K562 (cell line): ENCODE results near the gene LEPROT. TPM values are rescaled to one million over a fixed set of nuclear protein-coding genes. Genes with fewer than 3 reads are reported as not detected.
A peak's percentile ranks its signal among the peaks of the same experiment; 100 is the strongest.

Experiments used
- ATF2 ChIP-seq: sonication (generic); formaldehyde crosslinking; IDR thresholded peaks from 2 replicates; pipeline ENCODE4 v1.8.1; 2022; ENCODE audit warnings: missing genetic modification reagents
- CREB1 ChIP-seq, 2 experiments: sonication (generic) in 1 of 2; formaldehyde crosslinking in 1 of 2; IDR thresholded peaks; 2 replicates each; pipeline versions ENCODE4 v1.6.1 to v1.8.0; 2012 to 2022; ENCODE audit warnings: inconsistent platforms in 1 of 2, mild to moderate bottlenecking in 1 of 2, missing genetic modification reagents in 1 of 2, moderate library complexity in 1 of 2
- DLX4 ChIP-seq: fragments of 250-450 bp; sonication (Bioruptor Pico); IDR thresholded peaks from 2 replicates; pipeline ENCODE4 v1.6.1; 2021; ENCODE audit warnings: mild to moderate bottlenecking
- FOXJ2 ChIP-seq: fragments of 200-800 bp; sonication (Bioruptor generic); IDR thresholded peaks from 2 replicates; pipeline ENCODE4 v1.6.1; 2016; ENCODE audit warnings: missing genetic modification characterization, missing compliant biosample characterization
- HDAC1 ChIP-seq, 2 experiments: fragments of 450-650 bp; IDR thresholded peaks; 2 replicates each; pipeline ENCODE4 v1.6.1; 2016 to 2017; ENCODE audit warnings: inconsistent platforms in 1 of 2, mild to moderate bottlenecking in 1 of 2, moderate library complexity in 1 of 2
- MTF1 ChIP-seq: fragments of 250-450 bp; sonication (Bioruptor Pico); IDR thresholded peaks from 2 replicates; pipeline ENCODE4 v1.9.0; 2021; ENCODE audit warnings: moderate library complexity, mild to moderate bottlenecking, inconsistent platforms, borderline replicate concordance
- NCOA6 ChIP-seq: fragments of 450-650 bp; IDR thresholded peaks from 2 replicates; pipeline ENCODE4 v1.6.1; 2017; ENCODE audit warnings: mild to moderate bottlenecking
- NR2C1 ChIP-seq, 2 experiments: fragments of 450-650 bp; IDR thresholded peaks; 2 replicates each; pipeline ENCODE4 v1.6.1; 2017; ENCODE audit warnings: mild to moderate bottlenecking in 2 of 2, antibody characterized with exemption in 1 of 2, inconsistent platforms in 1 of 2, missing compliant biosample characterization in 1 of 2, missing genetic modification characterization in 1 of 2
- NR2F6 ChIP-seq: fragments of 450-650 bp; formaldehyde crosslinking; IDR thresholded peaks from 2 replicates; pipeline ENCODE4 v1.4.0; 2020; ENCODE audit warnings: mild to moderate bottlenecking
- PHF8 ChIP-seq: fragments of 200-600 bp; sonication (generic); IDR thresholded peaks from 2 replicates; pipeline ENCODE4 v1.6.1; 2012; ENCODE audit warnings: mixed run types, mild to moderate bottlenecking, inconsistent platforms, low read length, moderate library complexity, borderline replicate concordance
- PRMT5 ChIP-seq: sonication (generic); formaldehyde crosslinking; IDR thresholded peaks from 2 replicates; pipeline ENCODE4 v1.5.0; 2020; ENCODE audit warnings: missing genetic modification reagents
- PRPF4 ChIP-seq: fragments of 200-400 bp; formaldehyde crosslinking; IDR thresholded peaks from one replicate; pipeline ENCODE4 v1.6.1; 2017; ENCODE audit warnings: low read length, low read depth, mild to moderate bottlenecking; ENCODE audit not compliant: insufficient read depth, poor library complexity, severe bottlenecking
- SOX6 ChIP-seq: fragments of 450-650 bp; IDR thresholded peaks from 2 replicates; pipeline ENCODE4 v1.6.1; 2014; ENCODE audit warnings: mild to moderate bottlenecking
- TAL1 ChIP-seq: fragments of 450-650 bp; IDR thresholded peaks from 2 replicates; pipeline ENCODE4 v1.6.1; 2016; ENCODE audit warnings: mild to moderate bottlenecking
- TRIM28 ChIP-seq: fragments of 450-650 bp; IDR thresholded peaks from 2 replicates; pipeline ENCODE4 v1.6.1; 2017
- USF2 ChIP-seq: sonication (generic); formaldehyde crosslinking; IDR thresholded peaks from 2 replicates; pipeline ENCODE4 v1.5.0; 2020; ENCODE audit warnings: missing genetic modification reagents
- YBX1 ChIP-seq: fragments of 450-650 bp; IDR thresholded peaks from 2 replicates; pipeline ENCODE4 v1.7.1; 2016; ENCODE audit warnings: mild to moderate bottlenecking
- ZBTB9 ChIP-seq: fragments of 450-650 bp; formaldehyde crosslinking; IDR thresholded peaks from 2 replicates; pipeline ENCODE4 v1.4.0; 2020; ENCODE audit warnings: mild to moderate bottlenecking, moderate library complexity
- ZFX ChIP-seq: sonication (generic); formaldehyde crosslinking; IDR thresholded peaks from 2 replicates; pipeline ENCODE4 v1.8.0; 2022; ENCODE audit warnings: mild to moderate bottlenecking, missing genetic modification reagents, moderate library complexity
- ZNF212 ChIP-seq: fragments of 450-650 bp; formaldehyde crosslinking; IDR thresholded peaks from 2 replicates; pipeline ENCODE4 v1.4.0; 2020; ENCODE audit warnings: mild to moderate bottlenecking
- ZNF586 ChIP-seq: fragments of 450-650 bp; formaldehyde crosslinking; conservative IDR thresholded peaks from 2 replicates; pipeline ENCODE4 v1.4.0; 2020; ENCODE audit warnings: mild to moderate bottlenecking, moderate library complexity
- ZNF639 ChIP-seq, 2 experiments: fragments of 200-800 bp in 1 of 2; sonication (Bioruptor generic) in 1 of 2; sonication (generic) in 1 of 2; formaldehyde crosslinking in 1 of 2; IDR thresholded peaks in 1 of 2; conservative IDR thresholded peaks in 1 of 2; 2 replicates each; pipeline versions ENCODE4 v1.5.0 to v1.6.1; 2016 to 2020; ENCODE audit warnings: missing compliant biosample characterization in 1 of 2, missing genetic modification characterization in 1 of 2, missing genetic modification reagents in 1 of 2
- polyA plus RNA-seq, 8 experiments: library from polyadenylated mRNA; depleted of rRNA in 4 of 8; stranded (reverse) in 5 of 8; unstranded in 3 of 8; fragments of >200 nt; fragmentation: Nextera tagmentation in 2 of 8; fragmentation: Illumina TruSeq in 1 of 8; extraction: Ambion mirVana in 2 of 8; extraction: Trizol in 1 of 8; gene quantifications; 2 replicates each; pipeline versions ENCODE4 v1.2.1 to v1.2.3, GENCODE V29; 2011 to 2014; ENCODE audit warnings: inconsistent platforms in 1 of 8, missing spikeins in 1 of 8
- total RNA-seq, 7 experiments: library from RNA; depleted of rRNA in 6 of 7; stranded (reverse); fragments of >200 nt in 6 of 7; fragmentation: Illumina TruSeq in 2 of 7; extraction: Trizol in 2 of 7; gene quantifications; 2 replicates each; pipeline versions ENCODE4 v1.2.1 to v1.2.3, GENCODE V29; 2011 to 2021; ENCODE audit warnings: low replicate concordance in 1 of 7

LEPROT gene
- total and polyA plus RNA-seq, 9 of the 15 experiments (the other 6 are each of a cell fraction or from before 2014, with no cell fraction given), result 28.1 to 97.5 (median 45.8) TPM

- TF ChIP-seq PRPF4 (no peak), PRMT5 (CRISPR knock-in tag) (no peak), ZNF586 (CRISPR knock-in tag) (no peak), NR2C1 (IDR thresholded peaks at IDR 0.05) (no peak), NR2C1 (tag; IDR thresholded peaks at IDR 0.05) (peak; percentile 22; the same call in 1 of the 2 replicates), CREB1 (IDR thresholded peaks at IDR 0.05) (no peak), CREB1 (CRISPR knock-in tag; IDR thresholded peaks at IDR 0.05) (no peak), PHF8 (peak; percentile 93), SOX6 (0 out of 2 replicates have a peak, but pooled peaks have one; percentile 22), NCOA6 (no peak), TAL1 (no peak), MTF1 (no peak), ZNF639 (CRISPR knock-in tag; conservative IDR thresholded peaks at IDR 0.05 in 1 of 2, IDR thresholded peaks at IDR 0.05 in 1 of 2) (peak in 1 of 2 experiments; percentile 100; a peak in 2 of 4 replicates), USF2 (CRISPR knock-in tag) (no peak), FOXJ2 (tag) (no peak), ZBTB9 (CRISPR knock-in tag) (peak; percentile 35; the same call in 1 of the 2 replicates), ZFX (CRISPR knock-in tag) (peak; percentile 94), NR2F6 (CRISPR knock-in tag) (no peak), ZNF212 (CRISPR knock-in tag) (no peak), DLX4 (CRISPR knock-in tag) (no peak), ATF2 (no peak), YBX1 (no peak), TRIM28 (no peak), HDAC1 (IDR thresholded peaks at IDR 0.05) (peak in 1 of 2 experiments; percentile 83; a peak in 2 of 4 replicates)
These were observed at the start of gene LEPROT, which contains the start of gene LEPR (continued) for GRCh38 chr1:65420590-65421350.
